Head of caudate nucleus (tissue), 42 donors: ENCODE data around the gene LAP3.
"Not testable (repeated sequence)": the region's sequence is repeated elsewhere in the genome, so short reads cannot be mapped to it uniquely, and the experiment has no call there.

Experiments used
- DNase-seq, 42 donors: peaks; one replicate each; pipeline versions ENCODE4 v3.0.0 to v3.0.0-alpha.2; 2020 to 2021; ENCODE audit warnings: mixed read lengths in 7 of 42
- intact Hi-C: fragments of 100-400 bp; cut with DNase I; formaldehyde crosslinking; loops from one replicate; pipeline ENCODE4 v1.15.0; 2022

LAP3 gene

DNA sequence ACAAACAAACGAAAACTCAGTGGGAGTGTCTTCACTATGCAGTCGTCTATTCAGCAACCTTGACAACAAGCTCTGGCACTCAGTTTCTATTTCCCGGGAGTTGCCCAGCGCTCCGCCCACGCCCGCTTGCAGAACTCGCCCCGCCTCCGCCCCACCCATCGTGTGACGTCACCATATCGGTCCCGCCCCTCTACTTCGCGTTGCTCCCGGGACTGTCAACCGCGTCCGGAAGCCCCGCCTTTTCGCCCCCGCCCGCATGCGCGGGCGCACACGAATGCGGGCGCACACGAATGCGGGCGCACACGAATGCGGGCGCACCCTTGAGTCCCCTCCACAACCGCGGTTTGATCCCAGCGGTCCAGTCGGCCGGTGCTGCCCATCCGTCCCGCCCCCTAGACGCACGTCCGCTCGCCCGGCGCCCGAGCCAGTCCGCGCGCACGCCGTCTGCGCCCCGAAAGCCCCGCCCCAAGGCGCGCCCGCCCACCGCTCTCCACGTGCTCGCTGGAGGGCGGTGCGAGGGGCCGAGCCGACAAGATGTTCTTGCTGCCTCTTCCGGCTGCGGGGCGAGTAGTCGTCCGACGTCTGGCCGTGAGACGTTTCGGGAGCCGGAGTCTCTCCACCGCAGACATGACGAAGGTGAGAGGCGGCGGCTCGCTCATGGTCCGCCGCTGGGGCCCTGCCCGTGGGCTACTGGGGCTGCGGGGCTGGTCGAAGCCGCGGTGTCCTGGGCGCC is at the start of gene LAP3:
TSS of gene LAP3 (plus strand) at position 267 of the 733 bp plus-strand sequence. CDS start at position 535, 268 bp downstream.
- intact Hi-C loops, result loop anchor here (1.0 to 5.0 kb wide), 3 partner anchors 37 to 445 kb away; partner anchors contain the start of genes LCORL, MED28 and QDPR
- DNase-seq, result peak; percentile 98 to 100 (median 99)

DNA sequence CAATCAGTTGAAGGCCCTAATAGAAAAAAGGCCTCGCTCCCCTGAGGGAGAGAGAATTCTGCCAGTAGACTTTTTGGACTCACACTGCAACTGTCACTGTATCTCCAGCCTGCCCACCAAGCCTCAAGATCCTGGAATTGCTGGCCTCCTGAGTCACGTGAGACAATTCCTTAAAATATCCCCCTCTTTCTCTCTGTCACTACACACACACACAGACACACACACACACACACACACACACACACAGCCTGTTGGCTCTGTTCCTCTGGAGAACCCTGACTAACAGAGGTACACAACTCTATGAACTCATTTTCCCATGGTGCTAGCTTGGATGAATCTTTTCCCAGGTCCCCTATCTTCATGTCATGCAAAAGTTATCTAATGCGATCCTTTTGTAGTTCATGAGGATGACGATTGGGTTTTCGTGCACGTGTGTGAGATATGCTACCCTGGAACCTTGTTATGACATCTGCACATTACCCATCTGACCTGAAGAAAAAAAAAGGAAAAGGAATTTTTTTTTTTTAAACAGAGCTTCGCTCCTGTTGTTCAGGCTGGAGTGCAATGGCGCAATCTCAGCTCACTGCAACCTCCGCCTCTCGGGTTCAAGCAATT is 48.3 kb upstream of the LAP3 start:
- intact Hi-C loops, result no loop called here
- DNase-seq, result peak in 1 of 42 donors; percentile 1

DNA sequence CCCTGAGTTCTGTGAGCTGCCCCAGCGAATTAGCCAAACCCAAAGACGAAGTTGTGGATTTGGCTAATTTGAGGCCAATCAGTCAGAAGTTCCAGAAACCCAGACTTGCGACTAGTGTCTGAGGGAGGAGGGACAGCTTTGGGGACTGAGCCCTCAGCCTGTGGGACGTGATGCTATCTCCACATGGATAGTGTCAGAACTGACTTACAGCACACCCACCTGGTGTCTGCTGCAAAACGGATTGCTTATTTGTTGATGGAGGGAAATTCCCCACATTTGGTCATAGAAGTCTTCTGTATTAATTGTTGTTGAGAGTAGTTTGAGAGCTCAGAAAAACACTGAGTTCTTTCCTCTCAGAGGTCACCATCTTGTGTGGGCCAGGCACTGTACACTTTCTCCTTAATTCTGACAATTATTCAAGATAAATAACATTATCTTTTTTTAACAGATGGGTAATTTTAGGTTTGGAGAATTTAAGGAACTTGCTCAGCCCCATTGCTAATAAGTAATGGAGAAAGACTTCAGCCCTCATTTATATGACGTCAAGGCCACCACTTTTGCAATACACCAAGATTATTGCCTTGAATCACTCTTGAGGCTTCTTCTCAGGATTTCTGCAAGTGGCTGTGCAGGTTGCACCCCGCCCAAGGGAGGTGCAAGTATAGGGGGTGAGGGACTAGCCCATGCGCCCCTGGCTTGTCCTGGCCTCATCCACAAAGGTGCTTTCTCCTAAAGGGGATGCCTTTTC is 45.3 kb upstream of the LAP3 start:
- DNase-seq, result peak in 1 of 42 donors; percentile 11
- intact Hi-C loops, result no loop called here

GRCh38 chr4:17534705-17535104 is 42.3 kb upstream of the LAP3 start:
- DNase-seq, result no peak
- intact Hi-C loops, result no loop called here

DNA sequence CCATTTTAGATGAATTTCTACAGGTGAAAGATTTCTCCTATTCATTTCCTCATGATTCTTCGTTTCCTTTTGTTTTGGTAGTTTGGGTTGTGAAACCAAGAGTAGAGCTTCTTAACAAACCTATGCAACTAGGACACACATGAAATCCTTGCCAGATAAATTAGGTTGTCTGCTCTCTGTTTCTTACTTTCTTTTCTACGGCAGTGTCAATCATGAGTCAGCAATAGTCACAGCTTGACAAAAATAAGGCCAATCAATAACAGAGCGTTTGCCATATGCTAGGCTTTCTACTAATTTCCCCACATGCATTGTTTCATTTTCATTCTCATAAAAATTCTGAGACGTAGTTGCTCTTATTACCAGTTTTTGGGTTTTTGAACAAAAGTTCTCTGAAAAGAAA is 41.8 kb upstream of the LAP3 start:
- intact Hi-C loops, result no loop called here
- no peak for DNase-seq

DNA sequence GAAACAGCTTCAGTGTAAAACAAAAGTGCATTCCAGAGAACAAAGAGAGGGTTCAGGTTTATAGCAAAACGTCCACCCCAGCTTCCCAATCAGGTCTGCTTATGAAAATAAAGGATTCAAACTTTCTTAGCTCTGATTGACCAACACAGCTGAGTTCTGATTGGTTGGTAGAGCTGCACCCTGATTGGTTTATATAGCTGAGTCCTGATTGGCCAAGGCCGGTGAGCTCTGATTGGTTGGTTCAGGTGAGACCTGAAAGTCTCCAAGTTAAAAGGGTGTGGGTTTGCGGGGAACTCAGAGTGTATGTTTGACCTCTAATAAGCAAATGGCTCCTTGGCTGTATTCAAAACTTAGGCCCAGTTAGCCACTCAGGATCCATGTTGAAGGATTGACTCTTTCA is 41.1 kb upstream of the LAP3 start:
- intact Hi-C loops, result no loop called here
- no peak for DNase-seq

DNA sequence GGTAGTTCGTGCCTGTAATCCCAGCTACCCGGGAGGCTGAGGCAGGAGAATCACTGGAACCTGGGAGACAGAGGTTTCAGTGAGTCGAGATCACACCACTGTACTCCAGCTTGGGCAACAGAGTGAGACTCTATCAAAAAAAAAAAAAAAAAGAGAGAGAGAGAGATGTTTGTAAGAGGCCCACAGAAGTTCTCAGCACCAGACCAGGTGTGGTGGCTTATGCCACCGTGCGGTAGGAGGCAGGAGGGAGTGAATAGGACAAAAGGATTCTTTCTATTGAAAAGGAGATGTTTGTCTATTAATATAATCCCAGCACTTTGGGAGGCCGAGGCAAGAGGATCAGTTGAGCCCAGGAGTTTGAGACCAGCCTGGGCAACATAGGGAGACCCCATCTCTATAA is 39.9 kb upstream of the LAP3 start:
- DNase-seq, intact Hi-C loops: not testable (repeated sequence)

- intact Hi-C loops, result loop anchor here (1.0 kb wide), 1 partner anchor 32 kb away; the partner anchor contains the start of gene QDPR
- DNase-seq, result peak; percentile 61 to 97 (median 90)
These were observed 32.8 kb upstream of the LAP3 start for GRCh38 chr4:17544205-17544604.

- intact Hi-C loops, result loop anchor here (1.0 to 5.0 kb wide), 2 partner anchors 33 to 92 kb away; partner anchors contain the start of gene QDPR
- peak in 37 of 42 donors; percentile 14 to 91 (median 61) for DNase-seq
These were observed 32.2 kb upstream of the LAP3 start for GRCh38 chr4:17544831-17545234.

DNA sequence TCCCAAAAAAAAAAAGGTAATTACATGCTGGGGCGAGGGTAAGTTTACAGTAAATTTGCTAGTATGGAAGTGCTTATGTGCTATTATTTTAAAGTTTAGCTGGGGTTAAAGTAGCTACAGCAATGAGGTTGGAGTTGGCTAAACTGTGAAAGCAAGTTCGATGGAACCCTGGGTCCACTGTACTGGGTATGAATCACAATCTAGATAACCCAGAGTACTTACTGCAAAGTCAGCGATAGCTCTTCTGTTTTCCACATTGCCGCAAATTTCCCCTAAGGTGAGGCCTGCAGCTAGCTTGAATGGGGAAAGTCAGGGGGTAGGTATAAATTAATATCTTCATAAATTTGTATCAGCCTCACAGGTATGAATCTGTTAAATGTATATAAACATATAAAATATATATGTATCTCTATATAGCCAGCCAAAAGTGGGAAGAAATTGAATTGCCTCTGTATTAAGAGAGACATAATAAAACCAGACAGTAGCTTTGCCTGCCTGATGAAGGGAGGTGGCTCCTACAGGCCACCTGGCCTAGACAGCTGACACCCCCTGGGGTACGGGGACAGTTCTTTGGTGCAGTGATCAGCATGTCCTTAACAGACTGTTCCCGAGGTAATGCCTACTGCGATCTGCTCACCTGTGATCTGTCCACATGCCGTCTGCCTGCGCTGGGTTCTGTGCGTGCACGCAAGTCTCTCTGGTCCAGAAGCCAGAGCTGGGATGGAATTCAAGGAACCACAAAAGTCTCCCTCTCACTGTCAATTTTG is 31.4 kb upstream of the LAP3 start:
- DNase-seq, result no peak
- intact Hi-C loops, result loop anchor here (5.0 kb wide), 1 partner anchor 92 kb away; no protein-coding TSS in a partner anchor

- no peak for DNase-seq
- intact Hi-C loops, result loop anchor here (5.0 kb wide), 1 partner anchor 91 kb away; no protein-coding TSS in a partner anchor
These were observed 30.8 kb upstream of the LAP3 start for GRCh38 chr4:17546222-17546621.

GRCh38 chr4:17546678-17547077 is 30.3 kb upstream of the LAP3 start:
- no peak for DNase-seq
- intact Hi-C loops, result loop anchor here (5.0 kb wide), 1 partner anchor 91 kb away; no protein-coding TSS in a partner anchor

GRCh38 chr4:17550549-17550948 is 26.4 kb upstream of the LAP3 start:
- DNase-seq, result peak in 1 of 42 donors; percentile 1
- intact Hi-C loops, result loop anchor here (10.0 kb wide), 1 partner anchor 264 kb away; the partner anchor contains the start of genes DCAF16 and NCAPG

DNA sequence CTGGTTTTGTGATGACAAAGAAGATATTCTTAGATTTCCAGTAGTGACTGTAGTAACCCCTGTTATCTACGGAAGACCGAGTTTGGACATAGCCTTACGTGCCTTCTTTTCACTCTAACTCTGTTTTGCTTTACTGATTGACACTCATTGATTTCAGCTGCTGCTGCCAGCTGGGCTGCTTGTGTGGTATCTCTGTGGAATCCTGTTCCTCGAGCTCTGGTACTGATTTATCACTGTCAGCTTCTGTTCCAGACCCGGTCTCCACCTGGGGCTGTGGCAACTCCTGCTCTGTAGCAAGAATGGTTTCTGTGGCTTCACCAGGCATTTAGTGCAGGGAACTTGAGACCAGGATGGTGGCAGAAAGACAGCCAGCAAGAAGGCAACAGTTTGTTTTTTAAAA is 24.6 kb upstream of the LAP3 start:
- DNase-seq, result peak in 1 of 42 donors; percentile 39
- intact Hi-C loops, result loop anchor here (10.0 kb wide), 1 partner anchor 262 kb away; the partner anchor contains the start of genes DCAF16 and NCAPG

DNA sequence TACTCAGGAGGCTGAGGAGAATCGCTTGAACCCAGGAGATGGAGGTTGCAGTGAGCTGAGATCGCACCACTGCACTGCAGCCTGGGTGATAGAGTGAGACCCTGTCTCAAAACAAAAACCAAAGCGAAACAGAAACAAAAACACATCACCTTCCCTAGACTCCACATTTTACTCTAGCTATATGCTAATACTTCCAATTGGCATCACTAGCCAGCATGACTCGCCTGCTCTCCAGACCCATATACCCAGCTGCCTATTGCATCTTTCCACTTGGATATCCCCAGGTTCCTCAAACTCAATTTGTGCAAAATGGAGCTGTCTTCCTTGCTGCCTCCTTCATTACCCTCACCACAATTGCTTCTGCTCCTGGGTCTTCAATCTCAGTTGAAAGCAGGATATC is 22.4 kb upstream of the LAP3 start:
- intact Hi-C loops, result loop anchor here (10.0 kb wide), 1 partner anchor 260 kb away; the partner anchor contains the start of genes DCAF16 and NCAPG
- DNase-seq, result no peak

GRCh38 chr4:17556498-17556897 is 20.5 kb upstream of the LAP3 start:
- intact Hi-C loops, result loop anchor here (10.0 kb wide), 1 partner anchor 258 kb away; the partner anchor contains the start of genes DCAF16 and NCAPG
- DNase-seq, result no peak

GRCh38 chr4:17557880-17558279 is 19.1 kb upstream of the LAP3 start:
- intact Hi-C loops, result loop anchor here (10.0 kb wide), 1 partner anchor 257 kb away; the partner anchor contains the start of genes DCAF16 and NCAPG

More at GRCh38 chr4:17557880-17558279, 19.1 kb upstream of the LAP3 start:
- no peak for DNase-seq
